Fibroblast of mammary gland (primary cell): ENCODE measurements around the gene DIS3L2.

Experiments
- DNase-seq: peaks from one replicate; pipeline ENCODE4 v3.0.0-alpha.2; 2010; ENCODE audit warnings: low read depth
- H3K4me3 ChIP-seq: 2 replicates; pipeline ENCODE4 v1.5.1; 2011; ENCODE audit warnings: low read depth, mild to moderate bottlenecking, low read length, moderate library complexity; ENCODE audit not compliant: control insufficient read depth
- CTCF ChIP-seq: conservative IDR thresholded peaks from 2 replicates; pipeline ENCODE4 v1.5.1; 2011; ENCODE audit warnings: low read depth, low read length, inconsistent platforms; ENCODE audit not compliant: control insufficient read depth, insufficient read depth

DIS3L2 gene

GRCh38 chr2:232318169-232318855 is 356.8 kb downstream of the DIS3L2 start:
- no peak for DNase-seq
- no peak for TF ChIP-seq CTCF
- H3K4me3 ChIP-seq = no peak overlapping the region

GRCh38 chr2:232319067-232319802 is 357.7 kb downstream of the DIS3L2 start:
- no peak for TF ChIP-seq CTCF

GRCh38 chr2:232319803-232320442 is 358.4 kb downstream of the DIS3L2 start:
- no peak overlapping the region for H3K4me3 ChIP-seq

More at GRCh38 chr2:232319067-232319802, 357.7 kb downstream of the DIS3L2 start:
- DNase-seq = no peak
- H3K4me3 ChIP-seq = no peak overlapping the region

GRCh38 chr2:232320443-232320803 is 358.9 kb downstream of the DIS3L2 start:
- no peak overlapping the region for H3K4me3 ChIP-seq
- DNase-seq = no peak
- no peak for TF ChIP-seq CTCF

More at GRCh38 chr2:232319803-232320442, 358.4 kb downstream of the DIS3L2 start:
- DNase-seq = no peak
- no peak for TF ChIP-seq CTCF

- H3K4me3 ChIP-seq = no peak overlapping the region
- no peak for TF ChIP-seq CTCF
- no peak for DNase-seq
Measured at GRCh38 chr2:232321156-232321816, 359.8 kb downstream of the DIS3L2 start.

GRCh38 chr2:232321817-232322559 is 360.5 kb downstream of the DIS3L2 start:
- no peak for DNase-seq
- no peak overlapping the region for H3K4me3 ChIP-seq
- TF ChIP-seq CTCF = no peak
